ENCODE measurements around the gene PRKAG3.

Gene PRKAG3

GRCh38 chr2:218860950-218861381 is 29.4 kb upstream of the PRKAG3 start:
- Histone ChIP-seq H3K36me3 (ENCODE audit: control insufficient read depth, insufficient read depth, low read length) (no peaks in the 10 kb centered on the region), H3K27ac (ENCODE audit: low read depth, low read length) (no peak overlapping the region)

GRCh38 chr2:218859988-218860831 is 28.6 kb upstream of the PRKAG3 start:
- Histone ChIP-seq H3K9me3 (ENCODE audit: control insufficient read depth, insufficient read depth, low read depth, low read length) (no peaks in the 10 kb centered on the region), H3K4me1 (ENCODE audit: control insufficient read depth, insufficient read depth, low read length) (peaks cover 41% of the 10 kb centered on the region), H3K36me3 (ENCODE audit: control insufficient read depth, insufficient read depth, low read length) (no peaks in the 10 kb centered on the region), H3K9ac (ENCODE audit: low read length) (no peak overlapping the region), H3K27me3 (ENCODE audit: control insufficient read depth, insufficient read depth, low read length) (peaks cover 98% of the 10 kb centered on the region), H3K27ac (ENCODE audit: low read depth, low read length) (no peak overlapping the region), H3K4me3 (ENCODE audit: low read depth, low read length) (peak overlapping the region; percentile 53)

More at GRCh38 chr2:218860950-218861381, 29.4 kb upstream of the PRKAG3 start:
- Histone ChIP-seq H3K27me3 (ENCODE audit: control insufficient read depth, insufficient read depth, low read length) (peaks cover 96% of the 10 kb centered on the region), H3K4me1 (ENCODE audit: control insufficient read depth, insufficient read depth, low read length) (peaks cover 33% of the 10 kb centered on the region), H3K9me3 (ENCODE audit: control insufficient read depth, insufficient read depth, low read depth, low read length) (no peaks in the 10 kb centered on the region), H3K4me3 (ENCODE audit: low read depth, low read length) (peak overlapping the region; percentile 26; the same call in 1 of the 2 replicates), H3K9ac (ENCODE audit: low read length) (no peak overlapping the region)

GRCh38 chr2:218859556-218859987 is 28.0 kb upstream of the PRKAG3 start, which contains the start of gene WNT6:
Gene WNT6, plus strand, starts transcription at chr2:218859805. Its CDS starts 233 bp downstream, at chr2:218860038.
- no peaks in the 10 kb centered on the region for H3K9me3 ChIP-seq (ENCODE audit: control insufficient read depth, insufficient read depth, low read depth, low read length)
- no peak within 1 kb of the TSS for H3K27ac ChIP-seq (ENCODE audit: low read depth, low read length)
- peaks cover 98% of the 10 kb centered on the region for H3K27me3 ChIP-seq (ENCODE audit: control insufficient read depth, insufficient read depth, low read length)
- H3K36me3 ChIP-seq (ENCODE audit: control insufficient read depth, insufficient read depth, low read length): no peaks in the 10 kb centered on the region
- no peak within 1 kb of the TSS for H3K9ac ChIP-seq (ENCODE audit: low read length)
- H3K4me1 ChIP-seq (ENCODE audit: control insufficient read depth, insufficient read depth, low read length): peaks cover 46% of the 10 kb centered on the region
- peak within 1 kb of the TSS; percentile 53 for H3K4me3 ChIP-seq (ENCODE audit: low read depth, low read length)

- no peak overlapping the region for H3K27ac ChIP-seq (ENCODE audit: low read depth, low read length)
- peaks cover 50% of the 10 kb centered on the region for H3K4me1 ChIP-seq (ENCODE audit: control insufficient read depth, insufficient read depth, low read length)
- H3K36me3 ChIP-seq (ENCODE audit: control insufficient read depth, insufficient read depth, low read length): no peaks in the 10 kb centered on the region
- peak overlapping the region; percentile 53 for H3K4me3 ChIP-seq (ENCODE audit: low read depth, low read length)
- H3K27me3 ChIP-seq (ENCODE audit: control insufficient read depth, insufficient read depth, low read length): peaks cover 99% of the 10 kb centered on the region
- H3K9me3 ChIP-seq (ENCODE audit: control insufficient read depth, insufficient read depth, low read depth, low read length): no peaks in the 10 kb centered on the region
- H3K9ac ChIP-seq (ENCODE audit: low read length): no peak overlapping the region
These were observed 27.3 kb upstream of the PRKAG3 start for GRCh38 chr2:218858671-218859555.

DNA sequence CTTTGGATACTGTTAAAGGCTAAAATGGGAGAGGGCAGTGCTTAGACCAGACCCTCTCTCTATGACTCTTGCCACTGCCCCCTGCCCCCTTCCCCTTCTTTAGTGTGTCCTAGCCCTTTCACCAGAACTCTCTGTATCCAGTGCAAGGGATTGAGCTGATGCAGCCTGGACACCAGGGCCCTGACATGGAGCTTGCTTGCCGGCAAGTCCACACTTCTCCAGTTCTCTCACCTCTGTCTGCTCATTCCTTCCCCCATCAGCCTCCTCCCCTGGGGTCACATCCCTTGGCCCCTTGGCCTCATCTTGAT is 26.5 kb upstream of the PRKAG3 start:
- Histone ChIP-seq H3K27ac (ENCODE audit: low read depth, low read length) (no peak overlapping the region), H3K9me3 (ENCODE audit: control insufficient read depth, insufficient read depth, low read depth, low read length) (no peaks in the 10 kb centered on the region), H3K4me3 (ENCODE audit: low read depth, low read length) (no peak overlapping the region), H3K4me1 (ENCODE audit: control insufficient read depth, insufficient read depth, low read length) (peaks cover 57% of the 10 kb centered on the region), H3K36me3 (ENCODE audit: control insufficient read depth, insufficient read depth, low read length) (no peaks in the 10 kb centered on the region), H3K9ac (ENCODE audit: low read length) (no peak overlapping the region), H3K27me3 (ENCODE audit: control insufficient read depth, insufficient read depth, low read length) (peaks cover 99% of the 10 kb centered on the region)

DNA sequence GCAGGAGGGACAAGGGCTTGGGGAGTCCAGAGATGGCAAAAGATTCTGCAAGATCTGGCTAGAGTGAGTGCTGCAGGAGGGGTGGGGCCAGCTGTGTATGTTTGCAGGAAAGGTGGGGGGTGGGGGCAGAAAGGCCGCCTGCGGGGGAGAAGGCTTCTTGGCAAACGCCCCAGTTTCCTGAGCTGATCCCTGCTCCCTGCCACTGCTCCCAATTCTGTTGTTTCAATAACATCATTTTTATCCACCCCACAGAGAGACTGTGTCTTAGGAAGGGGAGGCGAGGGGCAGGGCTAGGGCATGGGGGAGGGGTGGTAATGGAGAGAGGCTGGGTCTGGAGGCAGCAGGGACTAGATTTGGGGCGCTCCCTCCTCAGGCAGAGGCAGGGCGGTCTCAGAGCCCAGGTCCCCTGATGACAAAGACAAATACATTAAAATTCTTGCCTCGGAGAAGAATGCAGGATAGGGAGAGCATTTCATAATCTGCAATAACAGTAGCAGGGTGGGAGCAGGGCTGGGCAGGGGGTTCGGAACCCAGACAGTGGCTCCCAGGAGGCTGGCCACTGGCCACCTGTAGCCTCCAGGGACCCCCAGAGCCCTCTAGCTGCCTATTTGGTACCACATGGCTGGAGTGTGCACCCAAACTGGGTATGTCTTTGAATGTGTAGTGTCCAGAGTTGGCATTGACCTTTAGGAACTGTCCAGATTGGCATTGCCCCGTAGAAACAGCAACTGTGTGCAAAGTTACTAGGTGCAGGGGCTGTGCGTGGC is 26.0 kb upstream of the PRKAG3 start:
- Histone ChIP-seq H3K36me3 (ENCODE audit: control insufficient read depth, insufficient read depth, low read length) (no peaks in the 10 kb centered on the region), H3K9ac (ENCODE audit: low read length) (no peak overlapping the region), H3K27me3 (ENCODE audit: control insufficient read depth, insufficient read depth, low read length) (peaks cover 96% of the 10 kb centered on the region), H3K4me1 (ENCODE audit: control insufficient read depth, insufficient read depth, low read length) (peaks cover 59% of the 10 kb centered on the region), H3K4me3 (ENCODE audit: low read depth, low read length) (no peak overlapping the region), H3K9me3 (ENCODE audit: control insufficient read depth, insufficient read depth, low read depth, low read length) (no peaks in the 10 kb centered on the region), H3K27ac (ENCODE audit: low read depth, low read length) (no peak overlapping the region)

- Histone ChIP-seq H3K4me3 (ENCODE audit: low read depth, low read length) (no peak overlapping the region), H3K27ac (ENCODE audit: low read depth, low read length) (no peak overlapping the region), H3K27me3 (ENCODE audit: control insufficient read depth, insufficient read depth, low read length) (peaks cover 90% of the 10 kb centered on the region), H3K36me3 (ENCODE audit: control insufficient read depth, insufficient read depth, low read length) (no peaks in the 10 kb centered on the region), H3K4me1 (ENCODE audit: control insufficient read depth, insufficient read depth, low read length) (peaks cover 59% of the 10 kb centered on the region), H3K9ac (ENCODE audit: low read length) (no peak overlapping the region), H3K9me3 (ENCODE audit: control insufficient read depth, insufficient read depth, low read depth, low read length) (no peaks in the 10 kb centered on the region)
These were observed 25.3 kb upstream of the PRKAG3 start for GRCh38 chr2:218856896-218857243.

DNA sequence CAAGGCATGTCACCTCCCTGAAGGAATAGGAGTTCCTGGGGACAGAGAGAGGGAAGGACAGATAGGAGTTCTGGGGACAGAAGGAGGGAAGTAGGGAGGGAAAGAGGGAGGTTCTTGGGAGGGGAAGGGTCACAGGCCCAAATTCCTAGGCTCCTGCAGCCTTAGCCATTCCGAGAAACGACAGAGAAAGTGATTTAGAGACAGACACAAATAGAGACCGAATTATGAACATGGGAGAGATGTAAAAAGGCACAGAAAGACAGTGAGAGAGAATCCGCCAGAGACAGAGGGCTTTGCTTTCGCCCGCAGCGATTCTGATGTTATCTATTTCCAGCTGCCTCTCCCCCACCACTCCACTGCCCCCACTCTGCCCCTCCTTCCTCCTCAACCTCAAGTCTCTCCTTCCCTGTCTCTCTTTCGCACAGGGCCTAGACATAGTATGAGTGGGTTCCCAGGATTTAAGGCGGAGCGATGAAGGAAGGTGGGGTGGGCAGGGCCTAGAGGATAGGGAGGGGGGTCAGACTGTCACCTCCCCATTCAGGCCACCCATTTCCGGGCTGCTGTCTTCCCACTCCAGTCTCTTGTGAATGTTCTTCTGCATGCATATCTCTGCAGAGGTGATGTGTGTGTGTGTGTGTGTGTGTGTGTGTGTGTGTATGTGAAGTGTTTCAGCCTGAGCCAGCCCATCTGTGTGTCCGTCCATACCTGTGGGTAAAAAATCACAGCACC is 24.7 kb upstream of the PRKAG3 start:
- Histone ChIP-seq H3K9ac (ENCODE audit: low read length) (no peak overlapping the region), H3K4me3 (ENCODE audit: low read depth, low read length) (no peak overlapping the region; the same call in 1 of the 2 replicates), H3K36me3 (ENCODE audit: control insufficient read depth, insufficient read depth, low read length) (no peaks in the 10 kb centered on the region), H3K4me1 (ENCODE audit: control insufficient read depth, insufficient read depth, low read length) (peaks cover 59% of the 10 kb centered on the region), H3K27ac (ENCODE audit: low read depth, low read length) (no peak overlapping the region), H3K27me3 (ENCODE audit: control insufficient read depth, insufficient read depth, low read length) (peaks cover 85% of the 10 kb centered on the region), H3K9me3 (ENCODE audit: control insufficient read depth, insufficient read depth, low read depth, low read length) (no peaks in the 10 kb centered on the region)

DNA sequence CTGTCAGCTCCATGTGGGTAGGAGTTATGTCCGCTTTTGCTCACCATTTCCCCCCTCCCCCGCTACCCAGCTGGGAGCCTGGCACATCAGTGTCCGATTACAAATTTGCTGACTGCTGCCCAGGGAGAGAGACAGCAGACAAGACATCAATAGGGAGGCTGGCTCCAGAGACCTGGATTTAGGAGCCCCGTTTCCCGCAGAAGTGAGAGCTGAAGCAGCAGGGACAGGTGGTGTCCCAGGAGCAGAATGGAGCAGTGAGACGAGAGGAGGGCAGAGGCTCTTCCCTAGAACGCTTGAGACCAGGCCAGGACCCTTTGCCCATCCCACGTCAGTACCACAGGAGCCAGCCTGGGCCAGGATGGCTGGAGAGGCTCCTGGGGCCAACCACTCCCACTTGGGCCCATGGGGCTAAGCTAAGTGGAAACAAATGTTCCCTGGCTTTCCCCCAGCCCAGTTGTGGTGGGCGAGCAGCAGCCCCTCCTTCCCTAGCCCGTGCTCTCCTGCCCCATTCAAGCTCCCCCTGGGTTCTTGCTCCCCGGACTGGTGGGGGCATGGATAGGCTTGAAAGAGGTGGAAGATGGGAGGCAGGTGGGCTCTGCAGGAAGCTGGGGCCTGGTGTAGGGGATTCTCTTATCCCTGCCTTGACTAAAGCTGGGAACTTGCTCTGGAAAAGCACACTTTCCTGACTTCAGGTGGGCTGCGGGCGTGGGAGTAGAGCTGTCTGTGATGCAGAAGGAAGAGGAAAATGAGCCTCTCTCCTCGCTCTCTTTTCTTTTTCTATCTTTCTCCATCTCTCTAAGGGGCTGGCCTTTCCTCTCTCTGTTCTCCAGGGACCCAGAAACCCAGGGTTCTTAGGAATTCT is 23.9 kb upstream of the PRKAG3 start:
- Histone ChIP-seq H3K4me3 (ENCODE audit: low read depth, low read length) (no peak overlapping the region), H3K27ac (ENCODE audit: low read depth, low read length) (no peak overlapping the region), H3K27me3 (ENCODE audit: control insufficient read depth, insufficient read depth, low read length) (peaks cover 80% of the 10 kb centered on the region), H3K4me1 (ENCODE audit: control insufficient read depth, insufficient read depth, low read length) (peaks cover 56% of the 10 kb centered on the region), H3K36me3 (ENCODE audit: control insufficient read depth, insufficient read depth, low read length) (no peaks in the 10 kb centered on the region), H3K9ac (ENCODE audit: low read length) (no peak overlapping the region), H3K9me3 (ENCODE audit: control insufficient read depth, insufficient read depth, low read depth, low read length) (no peaks in the 10 kb centered on the region)

Data from HUES6 (cell line).